Measurements from ENCODE around the gene DUOXA2.

DUOXA2 gene

DNA sequence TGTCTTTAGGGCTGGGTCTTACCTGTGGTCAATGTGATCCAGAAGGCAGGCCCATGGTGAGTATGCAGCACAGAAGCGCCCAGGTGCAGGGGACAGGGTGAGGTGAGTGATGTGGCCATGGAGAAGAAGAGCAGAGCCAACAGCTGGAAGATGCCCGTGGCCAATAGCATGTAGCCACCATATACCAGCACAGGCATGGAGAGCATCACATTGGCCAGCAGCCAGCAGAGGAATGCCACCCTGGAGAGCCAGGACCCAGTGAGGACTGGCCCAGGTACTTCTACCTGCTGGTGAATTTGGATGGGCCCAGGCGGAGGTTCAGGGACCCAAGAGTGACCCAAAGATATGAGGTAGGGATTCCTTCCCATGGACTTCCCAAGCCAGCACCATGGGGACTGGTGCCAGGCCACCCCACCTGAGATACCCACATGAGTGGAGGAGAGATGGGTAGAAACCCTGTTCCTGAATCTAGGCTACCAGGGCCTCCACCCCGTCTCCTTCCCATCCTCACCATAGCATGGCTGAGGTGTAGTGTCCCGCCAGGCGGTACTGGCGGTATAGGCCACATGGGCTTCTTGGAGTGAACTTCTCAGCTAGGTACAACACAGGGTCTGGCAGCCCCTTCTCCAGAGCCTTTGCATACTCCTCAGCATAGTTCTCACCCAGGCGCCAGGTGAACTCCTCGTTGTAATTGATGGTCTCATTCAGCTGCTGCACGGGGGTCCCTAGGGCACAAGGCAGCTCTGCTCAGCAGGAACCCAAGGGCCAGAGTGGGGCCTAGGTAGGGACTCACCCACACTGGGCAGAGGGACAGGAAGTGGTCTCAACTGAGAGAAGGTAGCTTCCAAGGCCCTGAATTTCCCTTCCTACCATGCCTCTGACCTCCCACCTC is 6.2 kb downstream of the DUOXA2 start:
- no peak overlapping the region for H3K4me3 ChIP-seq (ENCODE audit: low read length)
- TF ChIP-seq, protein P1, sequence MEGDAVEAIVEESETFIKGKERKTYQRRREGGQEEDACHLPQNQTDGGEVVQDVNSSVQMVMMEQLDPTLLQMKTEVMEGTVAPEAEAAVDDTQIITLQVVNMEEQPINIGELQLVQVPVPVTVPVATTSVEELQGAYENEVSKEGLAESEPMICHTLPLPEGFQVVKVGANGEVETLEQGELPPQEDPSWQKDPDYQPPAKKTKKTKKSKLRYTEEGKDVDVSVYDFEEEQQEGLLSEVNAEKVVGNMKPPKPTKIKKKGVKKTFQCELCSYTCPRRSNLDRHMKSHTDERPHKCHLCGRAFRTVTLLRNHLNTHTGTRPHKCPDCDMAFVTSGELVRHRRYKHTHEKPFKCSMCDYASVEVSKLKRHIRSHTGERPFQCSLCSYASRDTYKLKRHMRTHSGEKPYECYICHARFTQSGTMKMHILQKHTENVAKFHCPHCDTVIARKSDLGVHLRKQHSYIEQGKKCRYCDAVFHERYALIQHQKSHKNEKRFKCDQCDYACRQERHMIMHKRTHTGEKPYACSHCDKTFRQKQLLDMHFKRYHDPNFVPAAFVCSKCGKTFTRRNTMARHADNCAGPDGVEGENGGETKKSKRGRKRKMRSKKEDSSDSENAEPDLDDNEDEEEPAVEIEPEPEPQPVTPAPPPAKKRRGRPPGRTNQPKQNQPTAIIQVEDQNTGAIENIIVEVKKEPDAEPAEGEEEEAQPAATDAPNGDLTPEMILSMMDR (conservative IDR thresholded peaks at IDR 0.05; ENCODE audit: low read depth, low read length): no peak
- no peak for DNase-seq (ENCODE audit: low read depth)

DNA sequence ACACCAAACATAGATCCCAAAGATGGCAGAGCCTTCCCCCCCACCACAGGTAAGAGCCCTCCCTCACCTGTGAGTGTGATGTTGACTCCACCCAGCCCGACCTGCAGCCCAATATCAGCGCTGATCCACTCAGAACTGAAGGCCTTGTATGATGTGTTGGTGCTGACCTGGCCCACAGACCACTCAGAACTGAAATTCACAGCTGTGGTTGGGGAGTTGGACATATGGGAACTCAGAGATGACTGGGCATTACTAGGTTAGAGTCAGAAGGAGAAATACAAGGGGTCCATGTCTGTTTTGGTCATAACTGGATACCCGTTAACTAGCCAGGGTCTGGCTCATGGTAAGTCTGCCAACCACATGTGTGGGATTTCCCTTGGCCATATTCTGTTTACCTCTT is 6.9 kb downstream of the DUOXA2 start:
- H3K4me3 ChIP-seq (ENCODE audit: low read length): no peak overlapping the region
- TF ChIP-seq, protein P1 (conservative IDR thresholded peaks at IDR 0.05; ENCODE audit: low read depth, low read length): no peak
- DNase-seq (ENCODE audit: low read depth): no peak

DNA sequence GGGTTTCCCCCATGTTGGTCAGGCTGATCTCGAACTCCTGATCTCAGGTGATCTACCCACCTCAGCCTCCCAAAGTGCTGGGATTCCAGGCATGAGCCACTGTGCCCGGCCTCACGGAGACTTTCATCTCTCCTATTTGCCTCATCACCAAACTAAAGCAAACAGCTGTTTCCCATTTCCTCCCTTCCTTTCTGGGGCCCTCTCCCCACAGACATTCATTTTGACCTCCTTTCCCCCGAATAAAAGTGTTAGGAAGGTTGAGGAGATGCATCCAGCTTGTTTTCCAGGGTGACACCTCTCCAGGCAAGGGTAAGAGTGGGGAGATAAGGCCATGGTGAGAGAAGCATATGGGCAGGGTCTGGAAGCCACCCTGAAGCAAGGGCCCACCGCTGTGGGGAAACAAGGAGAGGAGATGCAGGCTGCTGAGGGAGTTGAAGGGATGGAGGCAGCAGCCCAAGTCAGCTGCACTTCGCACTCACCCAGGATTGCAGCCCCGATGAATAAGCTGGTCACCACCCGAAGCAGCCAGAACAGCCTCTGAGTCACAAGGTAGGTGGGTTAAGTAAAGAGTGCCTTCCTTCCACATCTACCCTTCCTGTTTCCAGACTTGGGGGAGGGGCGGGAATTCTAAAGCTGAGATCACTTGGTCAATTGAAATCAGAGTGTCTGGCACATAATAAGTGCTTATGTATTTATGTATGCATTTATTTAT is 7.7 kb downstream of the DUOXA2 start:
- DNase-seq (ENCODE audit: low read depth): peak; percentile 42
- TF ChIP-seq, protein P1 (conservative IDR thresholded peaks at IDR 0.05; ENCODE audit: low read depth, low read length): no peak
- H3K4me3 ChIP-seq (ENCODE audit: low read length): no peak overlapping the region

DNA sequence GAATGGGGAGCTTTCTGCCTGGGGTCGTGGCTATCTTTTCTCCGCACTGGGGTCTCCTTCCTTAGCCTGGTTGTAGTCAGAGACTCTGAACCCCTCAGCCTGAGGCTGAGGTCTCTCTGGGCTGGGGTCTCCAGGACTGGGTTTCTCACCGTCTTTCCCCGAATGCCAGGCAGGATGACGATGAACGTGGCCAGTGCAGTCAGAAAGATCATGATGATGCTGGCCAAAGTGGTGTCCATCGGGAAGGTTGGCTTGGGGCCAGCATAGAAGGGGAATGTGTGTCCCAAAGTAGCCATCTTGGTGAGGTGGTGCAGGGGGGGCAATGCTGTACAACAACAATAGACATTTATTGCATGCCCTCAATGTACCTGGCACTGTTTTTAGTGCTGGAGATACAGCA is 8.6 kb downstream of the DUOXA2 start:
- TF ChIP-seq, protein P1 (conservative IDR thresholded peaks at IDR 0.05; ENCODE audit: low read depth, low read length): no peak
- H3K4me3 ChIP-seq (ENCODE audit: low read length): no peak overlapping the region
- DNase-seq (ENCODE audit: low read depth): no peak

DNA sequence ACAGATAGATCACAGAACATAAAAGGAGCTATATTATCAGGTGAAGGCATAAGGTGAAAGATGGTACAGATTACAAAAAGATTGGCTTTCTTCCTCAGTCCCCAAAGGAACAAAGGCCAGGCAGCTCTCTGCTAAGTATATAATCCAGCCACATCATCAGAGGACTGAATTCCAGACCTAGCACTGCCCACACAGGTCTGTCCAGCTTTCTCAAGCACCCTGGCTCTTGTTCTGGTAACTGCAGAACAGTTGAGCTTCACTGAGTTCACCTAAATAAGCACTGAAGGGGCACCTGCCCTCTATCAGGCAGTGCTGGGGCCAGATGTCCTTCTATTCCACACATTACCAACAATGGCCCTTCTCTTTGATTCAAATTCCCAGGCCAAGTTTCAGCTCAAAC is 9.3 kb downstream of the DUOXA2 start:
- no peak overlapping the region for H3K4me3 ChIP-seq (ENCODE audit: low read length)
- TF ChIP-seq, protein P1 (conservative IDR thresholded peaks at IDR 0.05; ENCODE audit: low read depth, low read length): no peak
- no peak for DNase-seq (ENCODE audit: low read depth)

DNA sequence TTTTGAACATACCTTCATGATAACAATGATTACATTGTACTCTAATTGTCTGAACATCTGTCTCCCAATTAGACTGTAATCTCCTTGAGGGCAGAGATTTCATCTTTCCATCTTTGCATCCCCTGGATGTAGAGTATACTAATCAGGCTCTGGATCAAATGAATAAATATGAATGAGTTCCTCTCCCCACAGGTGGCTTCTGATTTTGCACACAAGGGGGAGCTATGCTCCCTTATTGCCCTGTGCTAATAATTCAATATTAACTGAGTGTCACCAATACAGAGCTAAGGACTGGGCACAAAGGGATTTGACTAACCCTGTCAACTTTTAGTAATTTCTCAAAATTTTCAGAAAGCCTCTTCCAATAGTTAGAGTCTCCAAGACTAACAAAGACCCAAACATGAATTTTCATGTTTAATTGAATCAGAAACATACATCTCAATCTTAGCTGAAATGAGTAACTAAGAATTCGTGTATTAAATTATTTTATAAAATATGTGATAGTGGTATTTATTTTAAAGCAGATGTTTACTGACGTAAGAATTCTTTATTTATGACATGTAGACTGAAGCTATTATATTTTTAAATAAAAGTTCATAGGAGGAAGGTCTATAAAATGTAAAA is 12.5 kb downstream of the DUOXA2 start:
- DNase-seq (ENCODE audit: low read depth): no peak
- no peak overlapping the region for H3K4me3 ChIP-seq (ENCODE audit: low read length)
- TF ChIP-seq, protein P1 (conservative IDR thresholded peaks at IDR 0.05; ENCODE audit: low read depth, low read length): peak; percentile 85
